SKM-1 treated with dmso at 0.1 percent for 144 hours (cell line): Measurements from ENCODE around the gene VTA1.
A peak's percentile ranks its signal among the peaks of the same experiment; 100 is the strongest.
"Not testable (repeated sequence)": the region's sequence is repeated elsewhere in the genome, so short reads cannot be mapped to it uniquely, and the experiment has no call there.

Source experiments
- DNase-seq: peaks from one replicate; lab custom pipeline; 2025; ENCODE audit not compliant: unreplicated experiment; lab: John Stamatoyannopoulos, UW

The VTA1 gene

GRCh38 chr6:142146828-142147662 is at the start of gene VTA1, which contains the start of gene NMBR:
Gene VTA1 (plus strand): TSS chr6:142147263. CDS start chr6:142147288, 25 bp downstream.
Gene NMBR (minus strand): TSS chr6:142147122. CDS start chr6:142088658, 58,464 bp downstream.
- DNase-seq, result peak; percentile 98

GRCh38 chr6:142104820-142105219 is 42.2 kb upstream of the VTA1 start:
- DNase-seq, result not testable (repeated sequence)

- DNase-seq, result not testable (repeated sequence)
Measured at GRCh38 chr6:142110820-142111219, 36.2 kb upstream of the VTA1 start.

DNA sequence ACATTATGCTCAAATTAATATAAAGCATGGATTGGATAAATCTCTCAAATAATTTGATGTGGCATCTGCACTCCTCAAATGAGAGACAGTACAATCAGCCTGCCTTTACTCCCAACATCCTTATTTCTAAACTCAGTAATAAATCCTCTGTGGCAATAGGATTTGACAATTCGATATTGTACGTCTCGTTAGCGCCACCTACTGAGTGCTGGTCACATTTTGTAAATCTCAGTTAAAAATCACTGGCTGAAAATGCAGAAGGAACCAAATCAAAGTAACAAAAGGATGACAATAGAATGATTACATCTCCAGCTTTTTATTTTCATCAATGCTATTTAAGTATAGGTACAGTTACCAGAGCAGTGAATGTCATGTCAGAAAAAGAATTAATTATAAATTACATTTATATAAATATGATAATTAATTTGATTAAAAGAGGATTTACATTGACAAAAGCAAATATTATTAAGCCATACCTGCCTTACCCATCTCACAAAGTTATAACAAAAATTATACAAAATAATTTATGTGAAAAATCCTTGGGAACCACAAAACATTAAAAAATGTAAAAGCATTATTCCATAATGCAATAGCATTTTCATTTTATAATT is 34.5 kb upstream of the VTA1 start:
- peak; percentile 75 for DNase-seq

- no peak for DNase-seq
Measured at GRCh38 chr6:142117366-142117765, 29.7 kb upstream of the VTA1 start.

DNA sequence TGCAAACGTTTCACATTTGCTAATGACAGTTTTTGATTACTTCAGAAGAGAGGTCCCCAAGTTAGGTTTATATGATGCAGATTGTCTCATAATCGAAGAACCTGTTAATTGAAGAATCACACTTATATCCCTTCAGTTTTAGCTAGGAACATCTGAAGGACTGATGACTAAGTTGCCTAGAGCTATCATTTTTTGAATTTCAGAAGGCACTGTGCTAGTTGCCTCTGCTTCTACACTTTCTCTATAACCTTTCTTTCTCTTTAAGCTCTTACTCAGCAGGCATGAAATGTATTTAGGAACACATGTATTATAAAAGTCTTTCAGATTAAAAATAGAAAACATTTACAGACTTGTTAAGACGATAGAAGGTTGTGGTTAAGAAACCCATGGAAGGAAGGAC is 28.7 kb upstream of the VTA1 start:
- DNase-seq, result no peak

DNA sequence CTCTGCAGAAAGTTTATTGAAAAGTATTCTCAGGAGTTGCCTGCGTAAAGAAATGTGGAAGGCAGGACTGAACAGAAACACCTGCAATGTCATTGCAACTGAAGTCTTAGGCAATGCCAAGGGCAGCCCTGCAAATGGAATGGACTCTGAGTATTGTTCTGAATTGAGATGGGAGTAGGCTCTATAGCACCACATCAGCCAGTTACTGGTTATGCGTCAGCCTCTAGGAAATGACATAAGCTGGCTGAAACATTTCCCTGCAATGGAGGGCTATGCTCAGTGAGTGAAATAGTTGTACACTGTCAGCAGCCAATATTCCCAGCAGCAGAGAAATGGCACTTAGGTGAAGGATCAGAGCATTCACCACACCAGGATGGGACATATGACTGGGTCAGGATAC is 28.1 kb upstream of the VTA1 start:
- DNase-seq, result no peak

DNA sequence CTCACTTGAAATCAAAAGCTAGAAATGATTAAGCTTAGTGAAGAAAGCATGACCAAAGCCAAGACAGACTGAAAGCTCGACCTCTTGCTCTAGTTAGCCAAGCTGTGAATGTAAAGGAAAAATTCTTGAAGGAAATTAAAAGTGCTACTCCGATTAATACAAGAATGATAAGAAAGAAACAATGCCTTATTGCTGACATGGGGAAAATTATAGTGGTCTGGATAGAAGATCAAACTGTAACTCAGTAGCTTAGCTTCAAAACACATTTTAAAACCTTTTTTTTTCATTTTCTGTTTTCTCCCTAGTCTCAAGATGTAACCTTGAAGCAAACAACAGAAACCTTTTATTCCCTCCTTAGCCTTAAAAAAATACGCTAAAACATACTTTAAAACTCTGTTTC is 25.7 kb upstream of the VTA1 start:
- no peak for DNase-seq

- DNase-seq, result no peak
Measured at GRCh38 chr6:142130814-142131213, 16.2 kb upstream of the VTA1 start.

DNA sequence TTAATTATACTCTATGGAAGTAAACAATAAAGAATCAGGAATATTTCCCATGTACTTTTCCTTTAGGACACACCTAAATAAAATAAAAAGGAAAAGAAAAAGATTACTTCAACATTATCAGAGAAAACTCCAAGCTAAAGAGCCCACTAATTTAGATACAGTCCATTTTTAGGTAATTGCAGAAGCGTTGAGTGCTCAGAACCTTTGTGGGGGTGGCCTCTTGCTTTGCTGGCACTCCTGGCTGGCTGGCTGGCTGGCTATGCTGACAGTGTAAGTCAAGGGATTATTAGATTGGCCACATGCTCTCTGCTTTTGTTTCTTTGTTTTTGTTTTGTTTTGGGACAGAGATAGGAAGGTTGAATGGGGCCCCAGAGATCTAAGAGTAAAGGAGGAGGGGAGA is 14.4 kb upstream of the VTA1 start, which contains the start of gene GJE1:
Gene GJE1, plus strand, starts transcription at position 301 of the 400 bp plus-strand sequence. CDS start 234 bp downstream, outside the sequence.
- no peak for DNase-seq

- no peak for DNase-seq
Measured at GRCh38 chr6:142138876-142139275, 8.2 kb upstream of the VTA1 start.

- not testable (repeated sequence) for DNase-seq
Measured at GRCh38 chr6:142141531-142141930, 5.5 kb upstream of the VTA1 start.

DNA sequence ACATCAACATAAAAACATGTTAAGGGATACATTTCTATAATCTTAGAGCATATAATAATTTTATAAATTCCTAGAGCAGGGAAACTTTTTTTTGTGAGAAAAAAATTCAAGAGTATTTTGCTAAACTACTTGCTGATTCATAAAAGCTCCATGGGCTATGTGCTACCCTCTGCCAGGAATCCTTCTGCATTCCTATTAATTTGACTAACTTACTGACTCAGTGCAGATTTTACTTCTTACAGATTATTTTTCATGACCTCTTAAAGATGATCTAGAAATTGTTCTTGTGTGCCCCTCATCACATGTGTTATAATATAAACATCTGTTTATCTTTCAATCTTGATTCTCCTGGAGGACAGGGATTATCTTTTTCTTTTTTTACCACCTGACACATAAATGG is 5.7 kb downstream of the VTA1 start:
- DNase-seq, result no peak

DNA sequence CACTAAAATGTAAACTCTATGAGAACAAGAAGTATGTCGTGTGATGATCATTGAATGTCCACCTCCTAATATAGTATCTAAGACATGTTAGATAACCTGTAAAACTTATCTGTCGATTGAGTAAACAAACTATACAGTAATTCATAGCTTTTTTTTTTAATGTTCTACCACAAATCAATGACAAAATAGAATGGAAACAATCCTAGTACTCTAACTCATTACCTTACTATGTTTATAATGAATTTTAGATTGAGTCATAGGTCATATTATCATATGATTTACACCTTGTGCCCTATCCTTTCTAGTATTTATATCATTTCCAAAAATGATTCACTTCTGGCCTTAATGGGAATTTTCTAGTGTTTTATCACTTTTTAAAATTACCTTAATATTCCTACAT is 6.1 kb downstream of the VTA1 start:
- DNase-seq, result no peak

- no peak for DNase-seq
Measured at GRCh38 chr6:142154336-142154735, 7.3 kb downstream of the VTA1 start.

DNA sequence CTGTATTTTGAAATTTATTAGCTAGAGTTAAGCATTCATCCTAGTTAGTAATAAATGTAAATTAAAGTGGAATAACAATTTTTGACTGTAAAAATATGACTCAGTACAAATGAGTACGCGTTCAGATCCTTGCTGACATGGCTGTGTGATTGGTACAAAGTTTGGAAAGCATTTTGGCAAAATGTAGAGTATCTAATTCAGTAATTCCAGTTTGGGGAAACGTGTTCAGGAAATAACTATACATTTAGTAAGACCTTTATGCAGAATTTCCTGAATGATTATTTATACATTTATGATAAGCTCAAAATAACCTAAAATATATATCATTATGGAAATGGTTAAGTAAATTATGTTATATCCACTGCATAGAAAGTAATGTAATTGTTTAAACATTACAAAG is 8.0 kb downstream of the VTA1 start:
- DNase-seq, result no peak

DNA sequence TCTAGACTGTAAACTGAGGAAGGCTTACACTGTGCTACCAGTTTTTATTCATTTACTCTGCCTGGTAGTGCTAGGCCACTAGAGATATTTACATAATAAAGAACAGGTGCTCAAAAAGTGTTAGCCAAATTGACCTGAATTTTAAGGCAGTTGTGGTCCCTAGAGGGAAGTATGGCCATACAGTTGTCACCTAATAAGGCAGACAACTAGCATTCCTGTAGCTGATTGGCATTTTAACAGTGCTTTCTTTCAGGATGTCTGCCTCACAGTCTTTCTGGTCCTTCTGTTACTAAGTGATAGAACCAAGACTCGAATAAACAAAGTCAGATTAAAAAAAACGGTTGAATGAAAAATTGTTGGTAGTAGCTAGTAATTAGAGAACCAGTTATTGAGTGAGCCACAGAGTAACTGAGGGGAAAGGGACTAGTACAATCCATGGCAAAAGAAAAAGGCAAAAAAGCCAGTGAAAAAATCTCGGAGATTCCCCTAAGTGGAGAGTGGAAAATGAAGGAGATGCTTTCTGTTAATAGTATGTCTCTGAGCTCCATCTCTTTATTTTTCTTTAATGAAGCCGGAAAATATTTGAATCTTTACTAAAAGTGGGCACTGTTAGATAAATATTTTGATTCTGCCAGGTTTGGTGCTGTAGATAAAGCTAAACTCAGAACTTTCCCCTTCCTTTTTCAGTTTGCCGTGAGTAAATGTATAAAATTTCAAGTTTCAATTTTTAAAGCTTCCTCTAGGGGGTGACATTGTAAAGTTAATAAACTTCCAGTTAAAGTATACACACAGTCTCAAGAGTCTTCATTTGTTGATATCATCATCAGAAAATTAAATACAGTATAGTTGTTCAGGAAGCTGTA is 9.1 kb downstream of the VTA1 start:
- peak; percentile 29 for DNase-seq

DNA sequence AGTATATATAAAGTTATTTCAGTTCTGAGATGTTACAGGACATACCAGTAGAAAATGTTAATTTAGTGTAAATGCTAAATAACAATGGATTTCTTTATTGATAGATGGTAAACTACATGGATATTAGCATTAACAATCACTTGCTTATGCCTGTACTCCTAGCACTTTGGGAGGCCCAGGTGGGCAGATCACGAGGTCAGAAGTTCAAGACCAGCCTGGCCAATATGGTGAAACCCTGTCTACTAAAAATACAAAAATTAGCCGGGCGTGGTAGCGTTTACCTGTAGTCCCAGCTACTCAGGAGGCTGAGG is 9.7 kb downstream of the VTA1 start:
- DNase-seq, result not testable (repeated sequence)

GRCh38 chr6:142162780-142163179 is 15.7 kb downstream of the VTA1 start:
- DNase-seq, result no peak

DNA sequence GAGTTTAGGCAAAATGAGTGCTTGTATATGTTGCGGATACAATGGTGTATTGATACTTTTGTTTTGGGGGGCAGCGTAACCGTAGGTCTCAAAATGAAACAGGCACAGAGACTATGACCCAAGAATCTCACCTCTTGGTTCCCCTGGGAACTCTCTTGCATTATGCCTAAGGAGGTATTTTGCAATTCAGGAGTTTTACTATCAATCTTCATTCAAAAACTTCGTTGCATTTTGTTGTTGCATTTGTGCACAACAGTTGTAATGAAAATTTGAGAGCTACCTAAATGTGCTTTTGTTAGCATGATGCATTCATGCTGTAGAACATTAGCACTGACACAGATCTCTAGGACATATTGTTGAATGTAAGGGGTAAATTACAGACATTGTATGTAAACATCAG is 18.2 kb downstream of the VTA1 start:
- DNase-seq, result no peak

DNA sequence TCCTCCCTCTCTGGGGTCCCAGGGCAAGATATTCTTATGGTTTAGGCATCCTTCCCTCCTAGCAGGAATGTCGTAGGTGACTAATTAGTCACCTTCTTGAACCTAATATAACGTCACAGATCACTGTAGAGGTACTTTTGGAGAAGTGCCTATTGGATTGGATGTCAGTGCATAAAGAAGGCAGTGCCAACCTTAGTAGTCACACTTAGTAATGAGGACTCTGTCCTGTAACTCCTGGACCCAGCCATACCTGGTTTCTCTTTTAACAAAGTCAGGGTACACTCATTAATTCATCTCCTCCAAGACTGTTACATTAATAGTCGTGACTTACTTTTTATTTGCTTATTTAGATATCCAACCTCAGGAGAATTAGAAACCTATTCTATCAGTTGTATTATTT is 20.0 kb downstream of the VTA1 start:
- DNase-seq, result no peak

- DNase-seq, result no peak
Measured at GRCh38 chr6:142167486-142167885, 20.4 kb downstream of the VTA1 start.
